Bronchial epithelial cell (primary cell): ENCODE data around the gene DPRX. TPM values are rescaled to one million over a fixed set of nuclear protein-coding genes. Genes with fewer than 3 reads are reported as not detected.

Experiments
- DNase-seq: peaks from one replicate; pipeline ENCODE4 v3.0.0-alpha.2; 2010; ENCODE audit warnings: low read depth
- FAIRE-seq: peaks from 2 replicates; lab custom pipeline; 2011; peaks lifted over from hg19 to GRCh38; lab: Jason Lieb, UNC
- H3K27me3 ChIP-seq: 2 replicates; pipeline ENCODE4 v1.5.1; 2011; ENCODE audit warnings: low read length; ENCODE audit not compliant: control insufficient read depth, insufficient read depth
- H3K36me3 ChIP-seq: 2 replicates; pipeline ENCODE4 v1.5.1; 2011; ENCODE audit warnings: low read length; ENCODE audit not compliant: control insufficient read depth, insufficient read depth
- H3K4me3 ChIP-seq: 2 replicates; pipeline ENCODE4 v1.5.1; 2011; ENCODE audit warnings: mild to moderate bottlenecking, low read depth, low read length, control low read depth
- total RNA-seq: library from RNA; depleted of rRNA; stranded (reverse); fragments of >200 nt; gene quantifications from 2 replicates; pipeline ENCODE4 v1.2.1, GENCODE V29; 2014
- TF ChIP-seq, protein P1 (sequence below): IDR thresholded peaks from 2 replicates; pipeline ENCODE4 v1.5.1; 2011; ENCODE audit warnings: mild to moderate bottlenecking, moderate library complexity, low read length, control low read depth, inconsistent platforms; ENCODE audit not compliant: insufficient read depth, severe bottlenecking

Gene DPRX
- total RNA-seq, 1 donor from 2014 or later: not detected

DNA sequence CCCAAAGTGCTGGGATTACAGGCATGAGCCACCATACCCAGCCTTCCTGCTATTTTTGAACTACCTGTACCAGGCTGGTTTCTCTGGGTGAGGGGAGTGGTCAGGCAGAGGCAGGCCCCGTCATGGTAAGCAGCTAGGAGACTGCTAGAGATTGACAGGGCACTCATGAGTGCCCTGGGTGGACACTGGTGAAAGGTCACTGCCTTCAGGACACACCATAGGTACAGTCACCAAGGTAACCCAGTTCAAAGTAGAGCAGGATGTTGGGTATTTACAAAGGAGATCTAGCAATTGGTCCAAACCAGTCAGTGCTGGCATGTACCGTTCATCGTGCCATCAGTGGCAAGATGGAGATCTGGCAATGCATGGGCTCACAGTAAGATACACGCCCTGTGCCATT is 25.5 kb downstream of the DPRX start:
- H3K27me3 ChIP-seq: no peaks in the 10 kb centered on the region
- no peaks in the 10 kb centered on the region for H3K36me3 ChIP-seq
- peak; percentile 18 for FAIRE-seq
- H3K4me3 ChIP-seq: no peak overlapping the region
- no peak for DNase-seq
- TF ChIP-seq, protein P1, sequence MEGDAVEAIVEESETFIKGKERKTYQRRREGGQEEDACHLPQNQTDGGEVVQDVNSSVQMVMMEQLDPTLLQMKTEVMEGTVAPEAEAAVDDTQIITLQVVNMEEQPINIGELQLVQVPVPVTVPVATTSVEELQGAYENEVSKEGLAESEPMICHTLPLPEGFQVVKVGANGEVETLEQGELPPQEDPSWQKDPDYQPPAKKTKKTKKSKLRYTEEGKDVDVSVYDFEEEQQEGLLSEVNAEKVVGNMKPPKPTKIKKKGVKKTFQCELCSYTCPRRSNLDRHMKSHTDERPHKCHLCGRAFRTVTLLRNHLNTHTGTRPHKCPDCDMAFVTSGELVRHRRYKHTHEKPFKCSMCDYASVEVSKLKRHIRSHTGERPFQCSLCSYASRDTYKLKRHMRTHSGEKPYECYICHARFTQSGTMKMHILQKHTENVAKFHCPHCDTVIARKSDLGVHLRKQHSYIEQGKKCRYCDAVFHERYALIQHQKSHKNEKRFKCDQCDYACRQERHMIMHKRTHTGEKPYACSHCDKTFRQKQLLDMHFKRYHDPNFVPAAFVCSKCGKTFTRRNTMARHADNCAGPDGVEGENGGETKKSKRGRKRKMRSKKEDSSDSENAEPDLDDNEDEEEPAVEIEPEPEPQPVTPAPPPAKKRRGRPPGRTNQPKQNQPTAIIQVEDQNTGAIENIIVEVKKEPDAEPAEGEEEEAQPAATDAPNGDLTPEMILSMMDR: no peak

DNA sequence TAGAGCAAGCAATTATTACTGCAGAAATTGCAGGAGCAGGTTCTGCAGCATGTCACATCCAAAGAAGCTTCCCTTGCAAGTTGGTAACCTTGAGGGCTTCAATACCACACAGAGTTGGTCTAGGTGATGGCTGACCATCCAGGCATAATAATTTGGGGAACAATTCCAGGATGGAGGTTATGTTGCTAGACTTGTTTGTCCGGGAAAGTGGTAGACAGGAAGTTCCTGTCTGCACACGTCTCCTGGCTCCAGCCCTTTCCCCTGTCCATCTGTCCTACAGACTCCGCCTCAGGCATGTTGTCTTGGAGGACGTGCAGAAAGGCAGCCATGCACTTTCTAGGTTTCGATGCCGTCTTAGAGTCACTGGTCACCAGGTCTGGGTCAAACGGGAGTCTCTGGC is 26.0 kb downstream of the DPRX start:
- no peak for FAIRE-seq
- TF ChIP-seq, protein P1: no peak
- Histone ChIP-seq H3K4me3 (no peak overlapping the region), H3K27me3 (no peaks in the 10 kb centered on the region), H3K36me3 (no peaks in the 10 kb centered on the region)
- DNase-seq: no peak

DNA sequence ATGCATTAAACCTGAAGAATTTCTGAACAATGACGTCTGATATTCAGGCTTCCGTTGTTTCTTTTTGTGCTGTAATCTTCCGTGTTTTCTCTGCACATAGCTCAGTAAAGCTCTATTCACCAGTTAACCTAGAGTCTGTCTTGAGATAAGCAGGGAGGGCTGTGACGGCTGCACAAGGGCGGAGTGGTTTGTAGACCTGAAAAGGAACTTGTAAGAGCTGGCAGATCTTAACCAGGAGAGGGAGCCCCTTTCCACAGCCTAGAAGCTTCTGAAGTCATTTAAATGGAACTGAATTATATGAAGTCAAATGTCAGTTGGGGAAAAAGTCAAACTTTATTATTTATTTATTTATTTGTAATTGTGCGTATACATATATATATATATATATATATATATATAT is 27.5 kb downstream of the DPRX start:
- DNase-seq (peak; percentile 15), FAIRE-seq (no peak)
- Histone ChIP-seq H3K36me3 (no peaks in the 10 kb centered on the region), H3K27me3 (no peaks in the 10 kb centered on the region), H3K4me3 (no peak overlapping the region)
- TF ChIP-seq, protein P1: no peak

DNA sequence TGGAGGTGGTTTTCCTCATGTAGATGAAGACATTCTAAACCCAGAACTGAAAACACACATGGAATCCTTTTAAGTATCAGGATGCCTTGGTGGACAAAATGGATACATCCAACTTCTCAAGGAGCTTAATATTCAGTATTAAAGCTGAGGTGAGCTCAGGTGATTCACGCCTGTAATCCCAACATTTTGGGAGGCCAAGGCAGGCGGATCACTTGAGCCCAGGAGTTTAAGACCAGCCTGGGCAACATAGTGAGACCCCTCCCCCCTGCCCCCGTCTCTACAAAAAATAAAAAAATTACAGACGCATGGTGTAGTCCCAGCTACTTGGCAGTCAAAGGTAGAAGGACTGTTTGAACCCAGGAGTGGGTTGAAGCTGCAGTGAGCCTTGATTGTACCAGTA is 28.8 kb downstream of the DPRX start:
- Histone ChIP-seq H3K4me3 (no peak overlapping the region), H3K36me3 (no peaks in the 10 kb centered on the region), H3K27me3 (no peaks in the 10 kb centered on the region)
- DNase-seq (no peak), FAIRE-seq (no peak)
- TF ChIP-seq, protein P1: no peak

DNA sequence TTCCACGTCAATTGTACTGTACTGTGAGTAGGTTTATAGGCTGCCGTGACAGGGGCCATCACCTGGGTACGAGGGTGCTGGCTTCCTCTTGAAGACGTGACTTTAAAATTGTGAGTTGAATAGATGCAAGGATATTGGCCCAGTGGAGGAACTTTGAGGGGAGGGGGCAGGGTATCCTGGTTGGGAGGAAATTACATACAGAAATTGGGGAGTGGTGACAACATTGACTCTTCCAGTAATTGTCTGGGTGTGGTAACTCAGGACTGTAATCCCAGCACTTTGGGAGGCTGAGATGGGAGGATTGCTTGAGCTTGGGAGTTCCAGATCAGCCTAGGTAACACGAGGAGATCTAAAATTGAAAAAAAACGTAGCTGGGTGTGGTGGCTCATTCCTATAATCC is 30.4 kb downstream of the DPRX start:
- H3K36me3 ChIP-seq: no peaks in the 10 kb centered on the region
- DNase-seq: no peak
- TF ChIP-seq, protein P1: no peak
- no peaks in the 10 kb centered on the region for H3K27me3 ChIP-seq
- no peak overlapping the region for H3K4me3 ChIP-seq
- peak; percentile 13 for FAIRE-seq

DNA sequence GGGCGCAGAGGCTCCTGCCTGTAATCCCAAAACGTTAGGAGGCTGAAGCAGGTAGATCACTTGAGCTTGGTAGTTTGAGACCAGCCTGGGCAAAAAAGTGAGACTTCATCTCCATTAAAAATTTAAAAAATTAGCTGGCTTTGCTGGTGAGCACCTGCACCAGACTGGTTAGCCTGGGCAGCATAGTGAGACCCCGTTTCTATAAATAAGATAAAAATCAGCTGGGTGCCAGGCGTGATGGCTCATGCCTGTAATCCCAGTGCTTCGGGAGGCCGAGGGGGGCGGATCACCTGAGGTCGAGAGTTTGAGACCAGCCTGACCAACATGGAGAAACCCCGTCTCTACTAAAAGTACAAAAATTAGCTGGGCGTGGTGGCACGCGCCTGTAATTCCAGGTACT is 32.4 kb downstream of the DPRX start:
- no peak overlapping the region for H3K4me3 ChIP-seq
- no peaks in the 10 kb centered on the region for H3K27me3 ChIP-seq
- FAIRE-seq: no peak
- DNase-seq: no peak
- no peaks in the 10 kb centered on the region for H3K36me3 ChIP-seq
- TF ChIP-seq, protein P1: no peak
